ENCODE results near the gene WWOX.

- TF ChIP-seq CTCF (IDR thresholded peaks at IDR 0.05) (no peak), POLR2A (IDR thresholded peaks at IDR 0.05) (no peak)
Observed at GRCh38 chr16:78892951-78893733, 793.7 kb downstream of the WWOX start.

Data from right lobe of liver (tissue), 4 donors.